Endothelial cell of umbilical vein (primary cell): Measurements from ENCODE around the gene LRRC74B. TPM values are rescaled to one million over a fixed set of nuclear protein-coding genes. Genes with fewer than 3 reads are reported as not detected.

ENCODE experiments used
- BruUV-seq: library from RNA; stranded (reverse); fragments of 400-500 nt; replicated peaks from 2 replicates; lab custom pipeline; 2021; lab: Mats Ljungman, UMichigan
- CTCF ChIA-PET: fragments of 300-600, 350-600 bp; sonication (Branson Sonifier 250); formaldehyde crosslinking; loops from one replicate; lab custom pipeline; 2021; ENCODE audit warnings: antibody characterized with exemption, inconsistent platforms; lab: Charles Lee
- POLR2A ChIA-PET: fragments of 300-600, 350-600 bp; sonication (Branson Sonifier 250); formaldehyde crosslinking; loops from one replicate; lab custom pipeline; 2021; ENCODE audit warnings: antibody characterized with exemption, inconsistent platforms; lab: Charles Lee
- DNase-seq: peaks from one replicate; pipeline ENCODE4 v3.0.0-alpha.2; 2011; ENCODE audit warnings: low read depth, low spot score
- FAIRE-seq: peaks from 2 replicates; lab custom pipeline; 2011; peaks lifted over from hg19 to GRCh38; lab: Jason Lieb, UNC
- H2AFZ ChIP-seq: 2 replicates; pipeline ENCODE4 v1.6.0; 2012; ENCODE audit warnings: low read depth, low read length, control low read depth, inconsistent platforms
- H3K27ac ChIP-seq: 2 replicates; pipeline ENCODE4 v1.5.1; 2011; ENCODE audit warnings: low read depth, mild to moderate bottlenecking, control low read depth, low read length, moderate library complexity; ENCODE audit not compliant: insufficient read depth
- H3K27me3 ChIP-seq, 2 experiments: 2 replicates each; pipeline versions ENCODE4 v1.6.0 to v1.6.1; 2011; ENCODE audit warnings: low read length in 2 of 2, mixed read lengths in 1 of 2; ENCODE audit not compliant: control insufficient read depth in 2 of 2, insufficient read depth in 2 of 2
- H3K36me3 ChIP-seq, 2 experiments: 2 replicates in 1 of 2; 3 replicates in 1 of 2; pipeline ENCODE4 v1.5.1; 2011; ENCODE audit warnings: low read length in 2 of 2, mild to moderate bottlenecking in 1 of 2, moderate library complexity in 1 of 2; ENCODE audit not compliant: control insufficient read depth in 2 of 2, insufficient read depth in 2 of 2; ENCODE audit errors: extremely low read depth in 1 of 2
- H3K4me1 ChIP-seq: 3 replicates; pipeline ENCODE4 v1.5.1; 2011; ENCODE audit warnings: mild to moderate bottlenecking, low read length; ENCODE audit not compliant: control insufficient read depth, insufficient read depth; ENCODE audit errors: extremely low read depth
- H3K4me2 ChIP-seq: 2 replicates; pipeline ENCODE4 v1.6.1; 2011; ENCODE audit warnings: low read length, control low read depth, mixed read lengths; ENCODE audit not compliant: insufficient read depth
- H3K4me3 ChIP-seq, 3 experiments: fragments of 200-600 bp in 1 of 3; sonication (generic), shearing (Covaris generic) in 1 of 3; replicated peaks in 1 of 3; 2 replicates each; pipeline ENCODE4 v1.5.1; 2011 to 2016; ENCODE audit warnings: control low read depth in 3 of 3, low read length in 3 of 3, mild to moderate bottlenecking in 2 of 3, inconsistent platforms in 1 of 3, low read depth in 1 of 3, moderate library complexity in 1 of 3; ENCODE audit not compliant: insufficient read depth in 1 of 3
- H3K79me2 ChIP-seq: 2 replicates; pipeline ENCODE4 v1.6.0; 2012; ENCODE audit warnings: low read length, inconsistent platforms; ENCODE audit not compliant: control insufficient read depth, insufficient read depth
- H3K9ac ChIP-seq: replicated peaks from 2 replicates; pipeline ENCODE3; 2011; ENCODE audit warnings: low read length, control low read depth; ENCODE audit not compliant: insufficient read depth; ENCODE audit errors: extremely low read depth
- H3K9me1 ChIP-seq: replicated peaks from 3 replicates; pipeline ENCODE4 v1.6.0; 2011; ENCODE audit warnings: mild to moderate bottlenecking, low read length; ENCODE audit not compliant: control insufficient read depth, insufficient read depth; ENCODE audit errors: extremely low read depth
- H3K9me3 ChIP-seq: replicated peaks from 2 replicates; pipeline ENCODE4 v1.5.1; 2012; ENCODE audit warnings: low read length, inconsistent platforms; ENCODE audit not compliant: control insufficient read depth, insufficient read depth
- H4K20me1 ChIP-seq: replicated peaks from 2 replicates; pipeline ENCODE3; 2011; ENCODE audit warnings: mild to moderate bottlenecking, low read length; ENCODE audit not compliant: control insufficient read depth, insufficient read depth; ENCODE audit errors: extremely low read depth
- EZH2 ChIP-seq: IDR thresholded peaks from 2 replicates; pipeline ENCODE4 v1.6.1; 2012; ENCODE audit warnings: borderline replicate concordance, low read depth, mild to moderate bottlenecking, moderate library complexity, low read length, inconsistent platforms; ENCODE audit not compliant: severe bottlenecking
- FOS ChIP-seq: IDR thresholded peaks from 2 replicates; pipeline ENCODE4 v1.6.1; 2011; ENCODE audit warnings: mild to moderate bottlenecking, low read length, moderate library complexity, borderline replicate concordance; ENCODE audit not compliant: insufficient read depth
- GATA2 ChIP-seq: IDR thresholded peaks from 2 replicates; pipeline ENCODE4 v1.7.0; 2011; ENCODE audit warnings: low read depth, mild to moderate bottlenecking, moderate library complexity, mixed read lengths, low read length; ENCODE audit not compliant: insufficient read length, insufficient read depth
- POLR2A ChIP-seq: IDR thresholded peaks from 2 replicates; pipeline ENCODE4 v1.6.1; 2012; ENCODE audit warnings: low read depth, mild to moderate bottlenecking, control low read depth, low read length
- POLR2AphosphoS5 ChIP-seq: IDR thresholded peaks from 2 replicates; pipeline ENCODE4 v1.6.1; 2012; ENCODE audit warnings: low read depth, mild to moderate bottlenecking, control low read depth, low read length, moderate library complexity; ENCODE audit not compliant: insufficient read depth
- dilution Hi-C: fragments of 300-500 bp; cut with MboI; formaldehyde crosslinking; loops from one replicate; pipeline ENCODE4 v1.15.0; 2019; ENCODE audit warnings: low sequenced_read_pairs; ENCODE audit not compliant: extremely low pct_ligation_motif_present
- intact Hi-C: fragments of 100-400 bp; cut with micrococcal nuclease; formaldehyde crosslinking; loops from one replicate; pipeline ENCODE4 v1.10.0; 2022
- polyA plus RNA-seq, 4 experiments: library from polyadenylated mRNA; depleted of rRNA in 3 of 4; stranded (reverse) in 3 of 4; unstranded in 1 of 4; fragments of >200 nt; gene quantifications; 2 replicates each; pipeline versions ENCODE4 v1.2.1 to v1.2.3, GENCODE V29; 2011 to 2012; ENCODE audit warnings: missing spikeins in 1 of 4
- total RNA-seq: library from RNA; stranded (reverse); gene quantifications from 2 replicates; pipeline ENCODE4 v1.2.3, GENCODE V29; 2021
- TF ChIP-seq, protein P1 (sequence below), 2 donors: IDR thresholded peaks; 1 replicate in 1 of 2; 2 replicates in 1 of 2; pipeline ENCODE4 v1.5.1; 2011; ENCODE audit warnings: low read length in 2 of 2, mild to moderate bottlenecking in 2 of 2, moderate library complexity in 2 of 2, control low read depth in 1 of 2, inconsistent platforms in 1 of 2, low read depth in 1 of 2; ENCODE audit not compliant: insufficient read depth in 1 of 2; ENCODE audit errors: extremely low read depth in 1 of 2
- TF ChIP-seq, protein P2 (sequence below): IDR thresholded peaks from 2 replicates; pipeline ENCODE4 v1.6.1; 2011; ENCODE audit not compliant: insufficient read depth, insufficient read length

LRRC74B gene
- total and polyA plus RNA-seq, 2 donors (not counting 3 experiments of a cell fraction or from before 2014, with no cell fraction given) = not detected

DNA sequence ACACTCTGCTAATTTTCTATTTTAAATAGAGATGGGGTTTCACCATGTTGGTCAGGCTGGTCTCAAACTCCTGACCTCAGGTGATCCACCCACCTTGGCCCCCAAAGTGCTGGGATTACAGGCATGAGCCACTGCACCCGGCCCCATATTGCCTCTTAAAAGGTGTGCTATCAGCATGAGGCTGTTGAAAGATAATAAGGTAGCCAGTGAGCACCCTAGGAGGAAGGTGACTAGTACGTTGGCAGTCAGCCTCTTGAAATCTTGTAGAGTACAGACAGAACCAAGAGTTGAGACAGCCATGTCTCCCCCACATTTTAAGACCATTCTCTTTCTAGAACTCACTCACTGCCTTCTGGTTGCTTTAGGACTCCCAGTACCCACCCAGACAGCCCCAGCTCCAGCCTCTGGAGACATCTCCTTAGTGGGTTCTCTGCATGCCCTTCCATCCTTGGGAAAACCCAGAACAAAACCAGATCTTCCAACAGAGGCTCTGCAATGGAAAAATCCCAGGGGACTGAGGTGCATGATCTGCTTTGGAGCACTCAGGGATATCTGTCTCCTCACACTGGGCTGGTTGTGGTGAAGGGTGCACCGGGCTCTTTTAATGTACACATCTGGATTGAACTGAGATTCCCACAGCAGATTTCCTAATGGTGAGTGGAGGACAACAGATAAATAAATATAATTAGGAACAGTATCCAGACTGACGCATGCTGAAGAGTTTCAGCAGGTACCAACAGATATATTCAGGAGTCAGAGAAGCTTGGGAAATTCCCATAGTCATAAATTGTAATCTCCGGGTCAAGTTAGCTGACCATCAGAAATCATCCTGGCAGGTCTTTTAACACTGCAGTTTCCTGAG, 49.4 kb downstream of the LRRC74B start:
- H4K20me1 ChIP-seq = no peaks in the 10 kb centered on the region
- POLR2A ChIA-PET = no interaction called here

More for the DNA sequence above, 49.4 kb downstream of the LRRC74B start:
- H3K36me3 ChIP-seq = no peaks in the 10 kb centered on the region
- FAIRE-seq = no peak
- no peak overlapping the region for H3K4me2 ChIP-seq
- no peaks in the 10 kb centered on the region for H3K4me1 ChIP-seq
- dilution Hi-C loops = no loop called here
- no TSS peak for BruUV-seq
- TF ChIP-seq FOS = no peak
- TF ChIP-seq, protein P1, sequence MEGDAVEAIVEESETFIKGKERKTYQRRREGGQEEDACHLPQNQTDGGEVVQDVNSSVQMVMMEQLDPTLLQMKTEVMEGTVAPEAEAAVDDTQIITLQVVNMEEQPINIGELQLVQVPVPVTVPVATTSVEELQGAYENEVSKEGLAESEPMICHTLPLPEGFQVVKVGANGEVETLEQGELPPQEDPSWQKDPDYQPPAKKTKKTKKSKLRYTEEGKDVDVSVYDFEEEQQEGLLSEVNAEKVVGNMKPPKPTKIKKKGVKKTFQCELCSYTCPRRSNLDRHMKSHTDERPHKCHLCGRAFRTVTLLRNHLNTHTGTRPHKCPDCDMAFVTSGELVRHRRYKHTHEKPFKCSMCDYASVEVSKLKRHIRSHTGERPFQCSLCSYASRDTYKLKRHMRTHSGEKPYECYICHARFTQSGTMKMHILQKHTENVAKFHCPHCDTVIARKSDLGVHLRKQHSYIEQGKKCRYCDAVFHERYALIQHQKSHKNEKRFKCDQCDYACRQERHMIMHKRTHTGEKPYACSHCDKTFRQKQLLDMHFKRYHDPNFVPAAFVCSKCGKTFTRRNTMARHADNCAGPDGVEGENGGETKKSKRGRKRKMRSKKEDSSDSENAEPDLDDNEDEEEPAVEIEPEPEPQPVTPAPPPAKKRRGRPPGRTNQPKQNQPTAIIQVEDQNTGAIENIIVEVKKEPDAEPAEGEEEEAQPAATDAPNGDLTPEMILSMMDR (IDR thresholded peaks at IDR 0.05; ENCODE audit: extremely low read depth in 1 of 2, insufficient read depth in 1 of 2, low read depth in 1 of 2, low read length in 2 of 2) = no peak
- no peak for TF ChIP-seq POLR2AphosphoS5
- TF ChIP-seq, protein P2, sequence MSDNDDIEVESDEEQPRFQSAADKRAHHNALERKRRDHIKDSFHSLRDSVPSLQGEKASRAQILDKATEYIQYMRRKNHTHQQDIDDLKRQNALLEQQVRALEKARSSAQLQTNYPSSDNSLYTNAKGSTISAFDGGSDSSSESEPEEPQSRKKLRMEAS = no peak
- no peak for TF ChIP-seq POLR2A
- no peak for TF ChIP-seq GATA2
- TF ChIP-seq EZH2 = no peak
- intact Hi-C loops = no loop called here
- H3K4me3 ChIP-seq = no peak overlapping the region
- DNase-seq = no peak
- H3K27me3 ChIP-seq = peaks cover 0 to 6% of the 10 kb centered on the region in 2 experiments
- H3K27ac ChIP-seq = no peak overlapping the region
- no peaks in the 10 kb centered on the region for H3K9me3 ChIP-seq
- H3K9ac ChIP-seq = no peak overlapping the region
- H2AFZ ChIP-seq = no peak overlapping the region
- CTCF ChIA-PET = interaction anchor here (1.0 kb wide), 1 partner anchor 9 kb away, joined by 3 read pairs; no protein-coding TSS in a partner anchor
- no peaks in the 10 kb centered on the region for H3K79me2 ChIP-seq
- no peaks in the 10 kb centered on the region for H3K9me1 ChIP-seq
